HL-60 (cell line): Measurements from ENCODE around the gene SFPQ.

Experiments used
- CTCF ChIP-seq: IDR thresholded peaks from one replicate; pipeline ENCODE4 v1.5.1; 2011; ENCODE audit warnings: low read length, control low read depth, inconsistent platforms; ENCODE audit not compliant: insufficient read depth
- GABPA ChIP-seq: IDR thresholded peaks from 2 replicates; pipeline ENCODE4 v1.6.1; 2012; ENCODE audit warnings: low read depth
- POLR2AphosphoS5 ChIP-seq: IDR thresholded peaks from 2 replicates; pipeline ENCODE4 v1.6.1; 2012; ENCODE audit warnings: low read depth
- REST ChIP-seq: IDR thresholded peaks from 2 replicates; pipeline ENCODE4 v1.6.1; 2012; ENCODE audit warnings: low read depth; ENCODE audit not compliant: insufficient replicate concordance
- SPI1 ChIP-seq: IDR thresholded peaks from 2 replicates; pipeline ENCODE4 v1.6.1; 2012; ENCODE audit warnings: low read depth, mild to moderate bottlenecking, borderline replicate concordance

- no peak for TF ChIP-seq CTCF
- no peak for TF ChIP-seq GABPA
- TF ChIP-seq REST: no peak
- no peak for TF ChIP-seq POLR2AphosphoS5
- no peak for TF ChIP-seq SPI1
Observed at GRCh38 chr1:35188578-35189392, 4.2 kb downstream of the SFPQ start.
